Activated T-cell treated with anti-CD3 and anti-CD28 coated beads, Interleukin-2, amount 50 U/mL, for 1 hour (primary cell): Measurements from ENCODE around the gene ANK2.
"Not testable (repeated sequence)": the region's sequence is repeated elsewhere in the genome, so short reads cannot be mapped to it uniquely, and the experiment has no call there.

Experiments used
- DNase-seq: peaks from one replicate; pipeline ENCODE4 v3.0.0-alpha.2; 2020

The ANK2 gene

DNA sequence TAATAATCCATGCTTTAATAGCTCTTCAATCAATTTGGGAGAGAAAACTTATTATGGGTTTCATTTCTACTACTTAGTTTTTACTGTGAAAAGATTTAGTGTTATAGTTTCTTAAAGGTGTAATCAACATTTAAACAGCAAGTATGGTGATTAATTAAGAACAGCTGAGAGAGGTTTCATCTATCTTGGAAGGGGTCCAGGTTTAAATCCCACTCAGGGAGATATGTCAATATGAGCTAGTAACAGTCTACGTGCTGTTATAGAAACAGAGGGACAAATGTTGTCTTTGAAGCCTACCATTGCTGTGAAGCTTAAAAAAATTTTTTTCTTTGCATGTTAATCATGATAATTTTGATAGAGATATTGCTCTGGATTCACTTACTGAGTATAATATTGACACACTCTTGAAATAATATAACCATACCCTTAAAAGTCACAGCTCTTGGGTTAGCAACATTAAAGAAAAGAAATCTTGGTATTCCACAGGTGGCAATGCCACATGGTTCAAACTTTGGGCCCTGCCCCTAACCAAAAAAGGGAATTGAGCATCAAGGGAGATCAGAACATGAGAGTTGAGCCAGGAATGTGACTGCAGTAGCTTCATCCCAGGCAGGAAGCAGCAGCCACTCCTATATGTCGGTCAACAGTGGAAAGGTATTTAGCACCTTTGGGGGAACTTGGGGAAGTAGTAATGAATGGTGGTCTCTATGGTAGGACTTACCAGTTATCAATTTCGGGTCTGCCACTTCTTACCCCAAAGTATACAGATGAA is 107.8 kb downstream of the ANK2 start:
- no peak for DNase-seq

- DNase-seq, result no peak
These were observed 110.6 kb downstream of the ANK2 start for GRCh38 chr4:113159942-113160545.

DNA sequence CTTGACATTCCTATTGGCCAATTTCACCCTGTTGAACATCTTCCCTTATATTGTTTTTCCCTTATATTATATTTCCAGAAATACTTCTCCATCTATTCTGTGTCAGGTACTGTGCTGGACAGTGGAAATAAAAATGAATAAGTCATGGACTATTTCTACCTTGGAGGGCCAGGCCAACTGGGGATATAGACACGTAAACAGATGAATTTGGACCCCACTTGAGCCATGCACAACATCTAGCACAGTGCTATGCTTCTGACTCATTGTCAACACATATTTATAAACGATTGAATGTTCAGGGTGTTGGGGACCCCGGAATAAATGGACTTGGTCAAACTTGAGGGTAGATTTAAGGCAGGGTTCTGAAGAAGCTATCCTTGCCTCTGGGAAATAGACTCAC is 111.1 kb downstream of the ANK2 start:
- no peak for DNase-seq

DNA sequence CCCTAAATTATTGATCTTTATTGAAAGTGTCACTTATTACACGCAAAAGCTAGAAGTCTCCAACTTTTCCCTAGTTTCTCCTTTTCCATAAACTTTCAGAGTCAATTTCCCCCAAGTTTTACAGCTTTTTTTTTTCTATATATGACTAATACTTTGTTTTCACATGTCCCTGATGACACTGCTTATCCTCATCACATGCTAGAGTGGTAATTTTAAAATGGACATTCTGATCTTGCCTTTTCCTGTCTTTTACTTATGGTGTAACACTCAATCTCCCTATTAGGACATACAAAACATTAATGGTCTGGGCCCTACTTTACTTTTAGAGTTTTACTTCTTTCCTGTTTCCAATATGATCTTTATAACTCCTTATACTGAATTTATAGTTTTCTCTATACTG is 112.6 kb downstream of the ANK2 start:
- DNase-seq, result no peak

- no peak for DNase-seq
These were observed 119.9 kb downstream of the ANK2 start for GRCh38 chr4:113169368-113169767.

- DNase-seq, result no peak
These were observed 120.8 kb downstream of the ANK2 start for GRCh38 chr4:113170115-113170804.

DNA sequence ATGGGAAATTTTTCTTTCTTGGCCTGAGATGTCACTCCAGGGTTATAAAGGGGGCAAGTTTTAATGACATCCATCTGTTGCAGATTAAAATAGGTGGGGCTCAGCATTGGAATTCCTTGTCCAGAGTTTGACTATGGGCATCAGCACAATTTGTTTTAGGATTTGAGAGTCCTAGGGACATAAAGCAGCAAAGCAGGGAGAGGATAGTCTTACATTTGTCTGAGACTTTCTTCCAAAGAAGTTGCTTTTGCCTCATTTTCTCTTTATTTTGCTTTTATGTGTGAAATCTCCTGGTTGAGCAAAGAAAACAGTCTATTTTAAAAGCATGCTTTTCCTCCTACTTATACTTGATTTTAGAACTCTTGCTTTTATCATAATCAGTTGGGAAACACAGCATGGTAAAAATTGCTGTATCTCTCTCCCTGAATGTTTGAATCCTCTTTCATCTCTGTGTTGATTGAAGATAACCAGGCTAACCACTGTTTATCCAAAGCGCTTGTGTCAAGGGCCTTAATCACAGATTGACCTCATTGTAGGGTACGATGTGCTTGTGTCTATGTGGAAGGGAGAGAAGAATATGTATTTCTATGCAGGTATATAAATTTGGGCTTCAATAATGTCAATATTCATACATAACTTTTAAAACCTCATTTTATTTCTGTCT is 121.5 kb downstream of the ANK2 start:
- DNase-seq, result no peak

DNA sequence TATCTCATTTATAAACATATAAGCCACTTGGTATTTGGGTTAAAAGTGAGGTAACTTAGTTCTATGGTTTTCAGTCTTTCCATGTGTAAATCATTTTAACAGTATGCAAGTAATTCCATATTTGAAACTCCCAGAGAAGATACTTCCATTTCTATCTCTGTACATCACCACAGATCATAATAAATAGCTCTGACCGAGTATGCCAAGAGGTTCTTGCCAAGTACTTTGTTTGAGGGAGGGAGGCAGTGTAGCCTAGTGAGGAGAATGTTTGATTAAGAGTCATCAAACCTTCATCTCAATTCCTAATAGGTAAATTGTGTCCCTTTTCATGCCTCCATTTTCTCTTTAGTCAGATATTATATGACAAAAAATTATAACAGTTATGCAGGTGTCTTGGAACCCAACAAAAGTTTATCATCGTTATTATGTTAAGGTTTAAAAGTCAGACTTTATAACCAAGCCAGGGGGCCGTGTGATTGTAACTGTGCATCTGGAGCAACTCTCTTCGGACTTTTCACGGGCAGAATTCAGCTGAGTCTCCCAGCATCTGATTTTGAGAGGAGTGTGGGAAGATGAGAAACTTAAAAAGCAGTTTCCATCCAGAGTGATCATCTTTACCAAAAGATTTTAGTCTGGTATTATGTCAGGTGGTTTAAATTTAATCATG is 123.8 kb downstream of the ANK2 start:
- no peak for DNase-seq

DNA sequence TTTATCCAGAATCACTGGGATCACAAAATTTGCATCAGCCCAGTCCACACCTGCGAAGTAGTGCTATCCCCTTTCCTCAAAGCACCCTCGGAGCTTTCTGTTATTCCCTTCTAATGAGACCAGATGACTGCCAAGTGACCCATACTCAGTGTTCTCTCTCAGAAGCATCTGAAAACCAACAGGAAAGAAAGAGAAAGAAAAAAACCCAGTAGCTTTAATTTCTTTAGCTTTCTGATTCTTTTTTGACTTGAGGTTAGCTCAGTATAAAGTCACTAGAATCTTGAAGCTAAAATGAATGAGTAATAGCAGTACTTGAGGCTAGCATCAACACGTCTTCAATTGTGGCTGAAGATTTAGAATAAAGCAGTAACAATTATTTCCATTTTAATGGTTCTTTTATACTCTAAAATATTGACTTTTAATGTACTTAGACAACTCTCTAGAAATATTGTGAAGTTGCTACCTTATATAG is 124.4 kb downstream of the ANK2 start:
- DNase-seq, result no peak

DNA sequence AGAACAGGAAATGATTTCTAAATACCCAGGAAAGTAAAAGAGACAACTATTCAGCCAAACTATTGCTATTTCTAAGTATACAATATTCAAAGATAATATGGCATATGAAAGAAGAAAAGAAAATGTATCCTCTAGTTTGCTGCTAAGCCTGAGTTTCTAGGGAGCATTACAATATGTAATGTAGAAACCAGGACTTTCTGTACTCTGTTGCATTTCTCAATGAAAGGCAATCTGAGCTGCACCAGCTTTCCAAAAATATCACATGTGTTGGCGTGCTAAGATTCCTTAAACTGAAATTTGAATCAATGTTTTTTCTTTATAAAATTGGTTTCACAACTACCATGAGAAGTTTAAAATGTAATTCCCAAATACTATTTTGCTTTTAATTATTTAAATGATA is 129.6 kb downstream of the ANK2 start:
- DNase-seq, result no peak

GRCh38 chr4:113179996-113180395 is 130.5 kb downstream of the ANK2 start:
- DNase-seq, result no peak

GRCh38 chr4:113181289-113182007 is 132.0 kb downstream of the ANK2 start:
- no peak for DNase-seq

- DNase-seq, result no peak
These were observed 133.7 kb downstream of the ANK2 start for GRCh38 chr4:113183032-113183605.

- not testable (repeated sequence) for DNase-seq
These were observed 136.8 kb downstream of the ANK2 start for GRCh38 chr4:113186220-113186619.

GRCh38 chr4:113186913-113187312 is 137.5 kb downstream of the ANK2 start:
- DNase-seq, result no peak

- no peak for DNase-seq
These were observed 137.9 kb downstream of the ANK2 start for GRCh38 chr4:113187358-113187757.

DNA sequence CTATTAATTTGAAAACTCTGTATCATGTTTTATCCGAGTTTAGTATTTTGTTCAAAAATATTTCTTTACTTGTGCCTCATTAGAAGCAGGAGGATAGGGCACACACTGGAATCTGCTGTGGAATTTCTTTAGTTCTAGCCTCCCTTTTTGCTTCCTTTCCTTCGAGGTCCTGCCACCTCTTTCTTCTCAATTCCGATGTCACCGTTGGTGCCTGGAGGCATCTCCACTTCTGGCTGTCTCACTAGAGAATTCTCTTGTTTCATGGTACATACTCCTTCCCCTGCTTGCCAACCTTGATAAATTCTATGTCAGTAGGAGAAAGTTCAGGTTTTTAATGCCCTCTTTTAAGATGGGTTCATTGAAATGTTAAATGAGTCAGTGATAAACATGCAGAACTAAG is 140.1 kb downstream of the ANK2 start:
- DNase-seq, result no peak

- no peak for DNase-seq
These were observed 159.7 kb downstream of the ANK2 start for GRCh38 chr4:113209153-113209552.

- DNase-seq, result no peak
These were observed 160.3 kb downstream of the ANK2 start for GRCh38 chr4:113209652-113210320.

- no peak for DNase-seq
These were observed 163.2 kb downstream of the ANK2 start for GRCh38 chr4:113212613-113213012.

GRCh38 chr4:113221990-113222389 is 172.5 kb downstream of the ANK2 start:
- no peak for DNase-seq
